PC-3 (cell line): Measurements from ENCODE around the gene NHLRC1. TPM values are rescaled to one million over a fixed set of nuclear protein-coding genes. Genes with fewer than 3 reads are reported as not detected.

Experiments
- ATAC-seq: fragments of 200-7000 bp; cut with Tn5 transposase; 2 replicates; pipeline ENCODE4 v1.9.1; 2020; ENCODE audit warnings: mild to moderate bottlenecking, moderate library complexity
- BruUV-seq: library from RNA; stranded (reverse); fragments of 400-500 nt; replicated peaks from 2 replicates; lab custom pipeline; 2021; lab: Mats Ljungman, UMichigan
- CTCF ChIA-PET: fragments of 300-600 bp; sonication (Branson Sonifier 250); formaldehyde crosslinking; loops from one replicate; lab custom pipeline; 2022; ENCODE audit warnings: antibody characterized with exemption; lab: Charles Lee
- POLR2A ChIA-PET: fragments of 300-600 bp; sonication (Branson Sonifier 250); formaldehyde crosslinking; loops from one replicate; lab custom pipeline; 2022; ENCODE audit warnings: antibody characterized with exemption; ENCODE audit not compliant: unreplicated experiment; lab: Charles Lee
- DNase-seq: peaks from one replicate; pipeline ENCODE4 v3.0.0-alpha.2; 2015
- H2AFZ ChIP-seq: fragments of 300-600 bp; sonication (generic); 2 replicates; pipeline ENCODE4 v1.6.0; 2016; ENCODE audit warnings: antibody characterized with exemption, low read length
- H3F3A ChIP-seq: fragments of 300-600 bp; sonication (generic); one replicate; pipeline ENCODE4 v1.6.0; 2017; ENCODE audit warnings: antibody characterized with exemption, low read length, control low read depth, mild to moderate bottlenecking; ENCODE audit not compliant: unreplicated experiment
- H3K27ac ChIP-seq: fragments of 300-600 bp; sonication (generic); 2 replicates; pipeline ENCODE4 v1.5.1; 2016; ENCODE audit warnings: mild to moderate bottlenecking, low read length
- H3K27me3 ChIP-seq: fragments of 300-600 bp; sonication (generic); 2 replicates; pipeline ENCODE4 v1.6.1; 2016; ENCODE audit warnings: low read length, mixed read lengths
- H3K36me3 ChIP-seq: fragments of 300-600 bp; sonication (generic); 2 replicates; pipeline ENCODE4 v1.6.1; 2016; ENCODE audit warnings: low read depth, mixed run types, low read length, mixed read lengths
- H3K4me1 ChIP-seq: fragments of 300-600 bp; sonication (generic); 2 replicates; pipeline ENCODE4 v1.5.1; 2016; ENCODE audit warnings: low read length; ENCODE audit not compliant: insufficient read depth
- H3K4me2 ChIP-seq: fragments of 300-600 bp; sonication (generic); 2 replicates; pipeline ENCODE4 v1.6.0; 2016; ENCODE audit warnings: low read length
- H3K4me3 ChIP-seq: fragments of 300-600 bp; sonication (generic); 2 replicates; pipeline ENCODE4 v1.5.1; 2016; ENCODE audit warnings: mild to moderate bottlenecking, low read length, mixed read lengths
- H3K79me2 ChIP-seq: fragments of 300-600 bp; sonication (generic); 2 replicates; pipeline ENCODE4 v1.6.1; 2017; ENCODE audit warnings: low read length, mixed read lengths
- H3K9ac ChIP-seq: fragments of 300-600 bp; sonication (generic); 2 replicates; pipeline ENCODE4 v1.6.0; 2016; ENCODE audit warnings: mild to moderate bottlenecking, low read length
- H3K9me2 ChIP-seq: fragments of 300-600 bp; sonication (generic); replicated peaks from 2 replicates; pipeline ENCODE4 v1.6.1; 2016; ENCODE audit warnings: mixed run types, low read length, mixed read lengths
- H3K9me3 ChIP-seq: fragments of 300-600 bp; sonication (generic); 2 replicates; pipeline ENCODE4 v1.6.1; 2016; ENCODE audit warnings: low read length, mixed read lengths
- H4K20me1 ChIP-seq: fragments of 300-600 bp; sonication (generic); 2 replicates; pipeline ENCODE4 v1.6.1; 2016; ENCODE audit warnings: low read length, mixed read lengths
- EZH2 ChIP-seq: fragments of 300-600 bp; sonication (generic); IDR thresholded peaks from one replicate; pipeline ENCODE4 v1.6.1; 2017; ENCODE audit warnings: antibody characterized with exemption, mild to moderate bottlenecking, low read length; ENCODE audit not compliant: unreplicated experiment
- EZH2phosphoT487 ChIP-seq: fragments of 300-600 bp; sonication (generic); IDR thresholded peaks from 2 replicates; pipeline ENCODE4 v1.6.1; 2018; ENCODE audit warnings: mild to moderate bottlenecking, antibody characterized with exemption, low read length, borderline replicate concordance
- intact Hi-C: fragments of 100-400 bp; cut with micrococcal nuclease; formaldehyde crosslinking; loops from 2 replicates; pipeline ENCODE4 v1.9.0; 2023
- total RNA-seq: library from RNA; depleted of rRNA; stranded (reverse); fragments of >200 nt; gene quantifications from 2 replicates; pipeline ENCODE4 v1.2.3, GENCODE V29; 2014
- TF ChIP-seq, protein P1 (sequence below): fragments of 300-600 bp; sonication (generic); conservative IDR thresholded peaks from 2 replicates; pipeline ENCODE4 v1.5.1; 2017; ENCODE audit warnings: antibody characterized with exemption, low read depth, mild to moderate bottlenecking, low read length

Gene NHLRC1
- total RNA-seq, 1 experiment from 2014 or later = 1.3 TPM

DNA sequence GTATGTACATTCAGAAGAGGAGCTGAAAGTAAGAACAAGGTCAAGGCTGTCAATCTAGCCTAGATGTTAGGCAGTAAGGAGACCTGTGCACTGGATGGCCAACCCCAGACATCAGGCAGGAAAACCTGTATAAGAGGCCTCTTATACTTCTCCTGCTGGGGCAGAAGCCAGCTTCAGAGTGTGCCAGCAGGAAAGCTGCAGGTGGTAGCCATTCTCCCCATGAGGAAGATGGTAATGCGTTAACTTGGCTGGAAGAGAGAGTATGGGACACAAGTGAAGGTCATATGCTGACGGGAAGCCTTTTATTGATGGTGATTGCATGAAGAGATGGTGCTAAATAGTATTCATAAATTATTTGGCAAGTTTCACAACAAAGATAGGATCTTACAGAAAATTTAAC, 20.6 kb downstream of the NHLRC1 start:
- Histone ChIP-seq H2AFZ (no peak overlapping the region), H4K20me1 (no peaks in the 10 kb centered on the region), H3K9me2 (no peaks in the 10 kb centered on the region), H3K9ac (no peak overlapping the region), H3K4me2 (no peak overlapping the region), H3K36me3 (no peaks in the 10 kb centered on the region), H3K4me3 (no peak overlapping the region), H3K9me3 (no peaks in the 10 kb centered on the region), H3K4me1 (no peaks in the 10 kb centered on the region), H3K27ac (no peak overlapping the region), H3K27me3 (no peaks in the 10 kb centered on the region), H3F3A (no peaks in the 10 kb centered on the region), H3K79me2 (no peaks in the 10 kb centered on the region)
- ChIA-PET POLR2A (no interaction called here), CTCF (interaction anchor here (0.6 kb wide), 1 partner anchor 512 kb away, joined by 3 read pairs; no protein-coding TSS in a partner anchor)
- no peak for ATAC-seq
- intact Hi-C loops = no loop called here
- no TSS peak for BruUV-seq
- TF ChIP-seq EZH2phosphoT487 (no peak), EZH2 (no peak)
- TF ChIP-seq, protein P1, sequence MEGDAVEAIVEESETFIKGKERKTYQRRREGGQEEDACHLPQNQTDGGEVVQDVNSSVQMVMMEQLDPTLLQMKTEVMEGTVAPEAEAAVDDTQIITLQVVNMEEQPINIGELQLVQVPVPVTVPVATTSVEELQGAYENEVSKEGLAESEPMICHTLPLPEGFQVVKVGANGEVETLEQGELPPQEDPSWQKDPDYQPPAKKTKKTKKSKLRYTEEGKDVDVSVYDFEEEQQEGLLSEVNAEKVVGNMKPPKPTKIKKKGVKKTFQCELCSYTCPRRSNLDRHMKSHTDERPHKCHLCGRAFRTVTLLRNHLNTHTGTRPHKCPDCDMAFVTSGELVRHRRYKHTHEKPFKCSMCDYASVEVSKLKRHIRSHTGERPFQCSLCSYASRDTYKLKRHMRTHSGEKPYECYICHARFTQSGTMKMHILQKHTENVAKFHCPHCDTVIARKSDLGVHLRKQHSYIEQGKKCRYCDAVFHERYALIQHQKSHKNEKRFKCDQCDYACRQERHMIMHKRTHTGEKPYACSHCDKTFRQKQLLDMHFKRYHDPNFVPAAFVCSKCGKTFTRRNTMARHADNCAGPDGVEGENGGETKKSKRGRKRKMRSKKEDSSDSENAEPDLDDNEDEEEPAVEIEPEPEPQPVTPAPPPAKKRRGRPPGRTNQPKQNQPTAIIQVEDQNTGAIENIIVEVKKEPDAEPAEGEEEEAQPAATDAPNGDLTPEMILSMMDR = no peak
- no peak for DNase-seq

DNA sequence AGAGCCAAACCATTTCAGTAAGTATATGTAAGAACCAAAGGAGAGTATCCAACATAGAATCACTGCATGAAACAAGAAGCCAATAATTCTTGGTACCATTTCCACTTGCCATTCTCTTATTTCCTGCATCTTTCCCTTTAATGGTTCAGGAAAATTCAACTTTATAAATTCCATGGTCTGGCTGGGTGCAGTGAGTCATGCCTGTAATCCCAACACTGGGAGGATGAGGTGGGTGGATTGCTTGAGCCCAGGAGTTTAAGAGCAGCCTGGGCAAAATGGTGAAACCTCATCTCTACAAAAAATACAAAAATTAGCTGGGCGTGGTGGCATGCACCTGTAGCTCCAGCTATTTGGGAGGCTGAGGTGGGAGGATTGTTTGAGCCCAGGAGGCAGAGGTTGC, 21.2 kb downstream of the NHLRC1 start:
- peak; percentile 26 for DNase-seq
- H3F3A ChIP-seq = no peaks in the 10 kb centered on the region
- H3K4me3 ChIP-seq = no peak overlapping the region
- ChIA-PET CTCF (no interaction called here), POLR2A (no interaction called here)
- no peaks in the 10 kb centered on the region for H3K79me2 ChIP-seq
- H3K4me2 ChIP-seq = no peak overlapping the region
- no peaks in the 10 kb centered on the region for H3K9me3 ChIP-seq
- peak; percentile 24; the same call in 1 of the 2 replicates for ATAC-seq
- H4K20me1 ChIP-seq = no peaks in the 10 kb centered on the region
- no peak overlapping the region for H3K9ac ChIP-seq
- no peak overlapping the region for H3K27ac ChIP-seq
- H3K27me3 ChIP-seq = no peaks in the 10 kb centered on the region
- TF ChIP-seq EZH2phosphoT487 (no peak), EZH2 (no peak)
- TF ChIP-seq, protein P1 = no peak
- H2AFZ ChIP-seq = no peak overlapping the region
- intact Hi-C loops = no loop called here
- no TSS peak for BruUV-seq
- no peaks in the 10 kb centered on the region for H3K9me2 ChIP-seq
- no peaks in the 10 kb centered on the region for H3K36me3 ChIP-seq
- no peaks in the 10 kb centered on the region for H3K4me1 ChIP-seq

DNA sequence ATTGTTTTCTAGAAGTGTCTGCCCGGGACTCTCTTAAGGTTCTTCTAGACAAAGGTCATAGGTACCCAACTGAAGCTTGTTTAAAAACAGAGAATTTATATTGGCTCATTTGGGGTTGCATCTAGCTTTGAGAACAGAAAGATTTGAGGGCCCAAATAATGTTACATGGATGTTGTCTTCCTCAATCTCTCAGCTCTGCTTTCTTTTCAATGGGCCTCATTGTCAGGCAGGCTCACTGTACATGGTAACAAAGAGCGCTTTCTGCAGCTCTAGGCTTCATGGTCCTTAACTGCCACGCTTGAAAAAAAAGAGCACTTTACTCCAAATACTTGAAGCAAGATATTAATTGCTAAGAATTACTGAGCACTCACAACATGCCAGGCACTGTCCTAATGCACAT, 22.2 kb downstream of the NHLRC1 start:
- Histone ChIP-seq H3K9me2 (no peaks in the 10 kb centered on the region), H3K79me2 (no peaks in the 10 kb centered on the region), H4K20me1 (no peaks in the 10 kb centered on the region), H3F3A (no peaks in the 10 kb centered on the region), H3K4me2 (no peak overlapping the region), H3K36me3 (no peaks in the 10 kb centered on the region), H3K9me3 (no peaks in the 10 kb centered on the region), H2AFZ (no peak overlapping the region), H3K4me3 (no peak overlapping the region), H3K27me3 (no peaks in the 10 kb centered on the region), H3K4me1 (no peaks in the 10 kb centered on the region), H3K9ac (no peak overlapping the region), H3K27ac (no peak overlapping the region)
- ChIA-PET POLR2A (no interaction called here), CTCF (interaction anchor here (0.6 kb wide), 2 partner anchors 84 to 516 kb away, joined by 3 to 4 read pairs; no protein-coding TSS in a partner anchor)
- TF ChIP-seq, protein P1 = no peak
- no peak for TF ChIP-seq EZH2phosphoT487
- no peak for TF ChIP-seq EZH2
- intact Hi-C loops = no loop called here
- no peak for ATAC-seq
- BruUV-seq = no TSS peak
- no peak for DNase-seq
